CD4-positive, alpha-beta T cell (primary cell): ENCODE measurements around the gene ABCA6. TPM values are rescaled to one million over a fixed set of nuclear protein-coding genes. Genes with fewer than 3 reads are reported as not detected.

Experiments used
- ATAC-seq: fragments of 200-7000 bp; cut with Tn5 transposase; one replicate; pipeline ENCODE4 v1.10.0; 2022; ENCODE audit warnings: mild to moderate bottlenecking; ENCODE audit not compliant: poor library complexity
- CTCF ChIA-PET: fragments of 350-600 bp; sonication (Branson Sonifier 250); formaldehyde crosslinking; loops from one replicate; lab custom pipeline; 2021; ENCODE audit warnings: antibody characterized with exemption, inconsistent platforms; lab: Charles Lee
- POLR2A ChIA-PET: fragments of 350-600 bp; sonication (Branson Sonifier 250); formaldehyde crosslinking; loops from one replicate; lab custom pipeline; 2021; ENCODE audit warnings: antibody characterized with exemption, inconsistent platforms; lab: Charles Lee
- DNase-seq, 14 experiments: peaks; one replicate each; pipeline ENCODE4 v3.0.0-alpha.2; 2013 to 2020; ENCODE audit warnings: mixed read lengths in 2 of 14
- H3K27ac ChIP-seq, 2 donors: one replicate each; pipeline versions ENCODE4 v1.5.1 to v1.7.0; 2013; ENCODE audit warnings: low read length in 2 of 2, low read depth in 1 of 2, mild to moderate bottlenecking in 1 of 2
- H3K27me3 ChIP-seq, 2 experiments: 1 replicate in 1 of 2; 2 replicates in 1 of 2; pipeline versions ENCODE4 v1.6.1 to v1.7.0; 2013; ENCODE audit warnings: low read length in 2 of 2, control low read depth in 1 of 2, mild to moderate bottlenecking in 1 of 2, moderate library complexity in 1 of 2; ENCODE audit not compliant: insufficient read depth in 2 of 2, control insufficient read depth in 1 of 2
- H3K36me3 ChIP-seq: one replicate; pipeline ENCODE4 v1.6.1; 2013; ENCODE audit warnings: low read length, control low read depth; ENCODE audit not compliant: insufficient read depth
- H3K4me1 ChIP-seq: one replicate; pipeline ENCODE4 v1.6.1; 2013; ENCODE audit warnings: low read length, control low read depth; ENCODE audit not compliant: insufficient read depth
- H3K4me3 ChIP-seq: one replicate; pipeline ENCODE4 v1.5.1; 2013; ENCODE audit warnings: mild to moderate bottlenecking, low read length, moderate library complexity
- H3K9me3 ChIP-seq, 2 experiments: 1 replicate in 1 of 2; 2 replicates in 1 of 2; pipeline versions ENCODE4 v1.6.1 to v1.7.0; 2013; ENCODE audit warnings: low read length in 2 of 2, mild to moderate bottlenecking in 2 of 2, control low read depth in 1 of 2, moderate library complexity in 1 of 2; ENCODE audit not compliant: control insufficient read depth in 1 of 2, insufficient read depth in 1 of 2
- H3K27ac Mint-ChIP-seq: one replicate; pipeline ENCODE4 v1.8.0; 2020; ENCODE audit warnings: mixed read lengths
- H3K27me3 Mint-ChIP-seq: one replicate; pipeline ENCODE4 v1.8.0; 2021; ENCODE audit warnings: mixed read lengths
- H3K36me3 Mint-ChIP-seq: one replicate; pipeline ENCODE4 v1.8.0; 2021; ENCODE audit warnings: low read depth, mixed read lengths
- H3K4me1 Mint-ChIP-seq: one replicate; pipeline ENCODE4 v1.8.0; 2021; ENCODE audit warnings: low read depth, mixed read lengths
- H3K4me3 Mint-ChIP-seq: one replicate; pipeline ENCODE4 v1.8.0; 2020; ENCODE audit warnings: mild to moderate bottlenecking, mixed read lengths
- H3K9me3 Mint-ChIP-seq: one replicate; pipeline ENCODE4 v1.8.0; 2020; ENCODE audit warnings: mixed read lengths
- CTCF ChIP-seq: fragments of 200-600 bp; IDR thresholded peaks from one replicate; pipeline ENCODE4 v1.8.0; 2022; ENCODE audit warnings: antibody characterized with exemption, mild to moderate bottlenecking
- intact Hi-C, 2 experiments: fragments of 100-400 bp; cut with DNase I in 1 of 2; cut with micrococcal nuclease in 1 of 2; formaldehyde crosslinking; loops; one replicate each; pipeline versions ENCODE4 v1.15.1 to v1.9.0; 2023 to 2025; cut with DNase I, micrococcal nuclease
- total RNA-seq, 174 experiments: library from RNA in 2 of 174; stranded (reverse) in 2 of 174; gene quantifications; one replicate each; pipeline ENCODE4 v1.2.3 and lab custom pipeline; 2021 to 2026

ABCA6 gene
- total RNA-seq, 2 experiments from 2014 or later, result 0.22 to 0.25 TPM

GRCh38 chr17:69065113-69065512, 76.6 kb downstream of the ABCA6 start:
- peaks cover 21% of the 10 kb centered on the region for H3K4me1 Mint-ChIP-seq
- no peak overlapping the region for H3K27ac Mint-ChIP-seq
- no peaks in the 10 kb centered on the region for H3K9me3 Mint-ChIP-seq
- ChIA-PET POLR2A (no interaction called here), CTCF (no interaction called here)
- intact Hi-C loops, result no loop called here
- Histone ChIP-seq H3K27me3 (no peaks in the 10 kb centered on the region), H3K4me1 (no peaks in the 10 kb centered on the region), H3K9me3 (no peaks in the 10 kb centered on the region), H3K27ac (no peak overlapping the region), H3K4me3 (no peak overlapping the region), H3K36me3 (no peaks in the 10 kb centered on the region)
- H3K4me3 Mint-ChIP-seq, result no peak overlapping the region
- H3K27me3 Mint-ChIP-seq, result no peaks in the 10 kb centered on the region
- no peaks in the 10 kb centered on the region for H3K36me3 Mint-ChIP-seq
- ATAC-seq, result no peak
- no peak for TF ChIP-seq CTCF
- no peak for DNase-seq

GRCh38 chr17:69064476-69064875, 77.2 kb downstream of the ABCA6 start:
- CTCF ChIA-PET, result no interaction called here
- H3K9me3 Mint-ChIP-seq, result no peaks in the 10 kb centered on the region
- TF ChIP-seq CTCF, result no peak
- intact Hi-C loops, result no loop called here
- H3K27ac Mint-ChIP-seq, result no peak overlapping the region
- no peak overlapping the region for H3K4me3 Mint-ChIP-seq
- Histone ChIP-seq H3K27ac (no peak overlapping the region), H3K27me3 (no peaks in the 10 kb centered on the region), H3K9me3 (no peaks in the 10 kb centered on the region), H3K4me3 (no peak overlapping the region), H3K4me1 (no peaks in the 10 kb centered on the region), H3K36me3 (no peaks in the 10 kb centered on the region)
- POLR2A ChIA-PET, result no interaction called here
- H3K36me3 Mint-ChIP-seq, result no peaks in the 10 kb centered on the region
- no peak for ATAC-seq
- peaks cover 21% of the 10 kb centered on the region for H3K4me1 Mint-ChIP-seq
- no peaks in the 10 kb centered on the region for H3K27me3 Mint-ChIP-seq
- DNase-seq, result peak in 1 of 14 experiments; percentile 11

- ATAC-seq, result no peak
- peak in 1 of 14 experiments; percentile 7 for DNase-seq
- Histone ChIP-seq H3K4me3 (no peak overlapping the region), H3K9me3 (no peaks in the 10 kb centered on the region), H3K4me1 (no peaks in the 10 kb centered on the region), H3K27me3 (no peaks in the 10 kb centered on the region), H3K27ac (no peak overlapping the region), H3K36me3 (no peaks in the 10 kb centered on the region)
- POLR2A ChIA-PET, result no interaction called here
- peaks cover 21% of the 10 kb centered on the region for H3K4me1 Mint-ChIP-seq
- intact Hi-C loops, result no loop called here
- no peaks in the 10 kb centered on the region for H3K27me3 Mint-ChIP-seq
- CTCF ChIA-PET, result no interaction called here
- H3K4me3 Mint-ChIP-seq, result no peak overlapping the region
- H3K36me3 Mint-ChIP-seq, result no peaks in the 10 kb centered on the region
- H3K27ac Mint-ChIP-seq, result no peak overlapping the region
- no peaks in the 10 kb centered on the region for H3K9me3 Mint-ChIP-seq
- no peak for TF ChIP-seq CTCF
Observed at GRCh38 chr17:69064001-69064400, 77.7 kb downstream of the ABCA6 start.
